Adrenal gland (tissue), 12 donors: Measurements from ENCODE around the gene ST3GAL3. TPM values are rescaled to one million over a fixed set of nuclear protein-coding genes. Genes with fewer than 3 reads are reported as not detected.

Source experiments
- DNase-seq, 7 donors: peaks; one replicate each; pipeline ENCODE4 v3.0.0-alpha.2; 2019 to 2020
- H3K27ac ChIP-seq, 5 donors: fragments of 200-600 bp; sonication (generic) in 4 of 5; 1 replicate in 3 of 5; 2 replicates in 2 of 5; pipeline versions ENCODE4 v1.5.1 to v1.8.0; 2016 to 2020; ENCODE audit warnings: mild to moderate bottlenecking in 1 of 5
- H3K27me3 ChIP-seq: fragments of 200-600 bp; 2 replicates; pipeline ENCODE4 v1.8.0; 2021
- H3K36me3 ChIP-seq, 2 donors: fragments of 200-600 bp; replicated peaks in 1 of 2; 1 replicate in 1 of 2; 2 replicates in 1 of 2; pipeline versions ENCODE4 v1.5.1 to v1.8.0; 2018 to 2022
- H3K4me1 ChIP-seq, 2 donors: fragments of 200-600 bp; replicated peaks in 1 of 2; 1 replicate in 1 of 2; 2 replicates in 1 of 2; pipeline versions ENCODE4 v1.5.1 to v1.8.0; 2018 to 2021
- H3K4me3 ChIP-seq, 4 donors: fragments of 200-600 bp; sonication (generic) in 3 of 4; one replicate each; pipeline ENCODE4 v1.5.1; 2016 to 2018
- H3K9me3 ChIP-seq, 3 donors: fragments of 200-600 bp; sonication (generic) in 1 of 3; replicated peaks in 1 of 3; 1 replicate in 2 of 3; 2 replicates in 1 of 3; pipeline versions ENCODE4 v1.5.1 to v1.8.0; 2016 to 2021
- POLR2A ChIP-seq, 2 donors: fragments of 450-650 bp; IDR thresholded peaks; one replicate each; pipeline ENCODE4 v1.6.1; 2017; ENCODE audit warnings: antibody characterized with exemption in 2 of 2, mild to moderate bottlenecking in 2 of 2, moderate library complexity in 1 of 2
- WGBS, 4 donors: extraction: QIAGEN DNeasy Blood & Tissue Kit in 2 of 4; methylation state at CpG; one replicate each; pipeline versions ENCODE4 v1.1.5 to v1.1.7; 2013 to 2017; 5-methylcytosine and 5-hydroxymethylcytosine counted together
- intact Hi-C, 2 donors: fragments of 100-400 bp; cut with DNase I; formaldehyde crosslinking; loops; one replicate each; pipeline versions ENCODE4 v1.14.1 to v1.15.0; 2022 to 2023
- polyA plus RNA-seq, 3 donors: library from polyadenylated mRNA; stranded (reverse); fragments of 200-250 nt in 2 of 3; fragments of 350-450 nt in 1 of 3; fragmentation: Illumina TruSeq in 1 of 3; extraction: RNeasy Lipid Tissue Mini Kit (QIAGEN cat#74804) in 1 of 3; gene quantifications; one replicate each; pipeline ENCODE4 v1.2.3, GENCODE V29; 2013 to 2014
- total RNA-seq, 9 donors: library from RNA; depleted of rRNA in 4 of 9; stranded (reverse); fragments of >200 nt in 4 of 9; fragments of 120-200 nt in 1 of 9; fragmentation: NEBNext Ultra II Directional in 1 of 9; extraction: Animal tissue kit (Norgen Biotek cat#: 25700) in 1 of 9; gene quantifications; one replicate each; pipeline versions ENCODE4 v1.1.0 to v1.2.4, GENCODE V29; 2013 to 2023
- TF ChIP-seq, protein P1 (sequence below), 6 experiments: fragments of 450-650 bp in 4 of 6; fragments of 200-600 bp in 2 of 6; sonication (generic) in 1 of 6; IDR thresholded peaks; 1 replicate in 5 of 6; 2 replicates in 1 of 6; pipeline versions ENCODE4 v1.5.1 to v1.8.0; 2016 to 2021; ENCODE audit warnings: antibody characterized with exemption in 6 of 6, mild to moderate bottlenecking in 2 of 6, moderate library complexity in 1 of 6
- donor health status: healthy with polysubstance abuse.
- donor health status: Bipolar disorder and iron deficiency.
- donor health status: DM: yes; HTN: yes; CAD: no.
- donor health status: DM: no; HTN: no; CAD: no.
- donor health status: DM: no; HTN: no; CAD: no.
- donor health status: DM: yes; HTN: yes; CAD: no.

ST3GAL3 gene
- total and polyA plus RNA-seq, 12 donors = 15.6 to 47.5 (median 27.7) TPM

DNA sequence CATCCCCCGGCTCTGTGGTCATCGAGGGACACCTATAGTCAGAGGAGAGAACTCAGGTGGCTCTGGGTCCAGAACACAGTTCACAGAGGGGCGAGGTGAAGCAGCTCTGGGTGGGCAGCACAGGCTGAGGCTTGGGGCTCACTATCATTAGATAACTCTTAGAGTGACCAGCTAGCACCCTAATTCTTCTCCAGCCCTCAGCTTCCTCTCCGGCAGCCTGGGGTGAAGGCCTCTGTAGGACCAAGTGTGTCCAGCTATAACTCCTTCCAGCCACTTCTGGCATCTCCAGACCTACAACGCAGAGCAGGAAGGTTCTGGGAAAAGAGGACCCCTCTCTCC is 227.6 kb downstream of the ST3GAL3 start:
- Histone ChIP-seq H3K4me3 (no peak overlapping the region), H3K4me1 (peaks cover 8 to 15% of the 10 kb centered on the region in 2 donors), H3K27ac (no peak overlapping the region), H3K27me3 (no peaks in the 10 kb centered on the region), H3K9me3 (no peaks in the 10 kb centered on the region), H3K36me3 (no peaks in the 10 kb centered on the region)
- DNase-seq = no peak
- 50 to 57% (median 52%) methylated on average over 5 of the region's 5 CpGs for whole genome bisulfite sequencing, 4 donors
- intact Hi-C loops = loop anchor here (2.0 to 10.0 kb wide), 4 partner anchors 170 to 408 kb away; partner anchors contain the start of gene PTPRF (in 1 of the 2)
- TF ChIP-seq, protein P1, sequence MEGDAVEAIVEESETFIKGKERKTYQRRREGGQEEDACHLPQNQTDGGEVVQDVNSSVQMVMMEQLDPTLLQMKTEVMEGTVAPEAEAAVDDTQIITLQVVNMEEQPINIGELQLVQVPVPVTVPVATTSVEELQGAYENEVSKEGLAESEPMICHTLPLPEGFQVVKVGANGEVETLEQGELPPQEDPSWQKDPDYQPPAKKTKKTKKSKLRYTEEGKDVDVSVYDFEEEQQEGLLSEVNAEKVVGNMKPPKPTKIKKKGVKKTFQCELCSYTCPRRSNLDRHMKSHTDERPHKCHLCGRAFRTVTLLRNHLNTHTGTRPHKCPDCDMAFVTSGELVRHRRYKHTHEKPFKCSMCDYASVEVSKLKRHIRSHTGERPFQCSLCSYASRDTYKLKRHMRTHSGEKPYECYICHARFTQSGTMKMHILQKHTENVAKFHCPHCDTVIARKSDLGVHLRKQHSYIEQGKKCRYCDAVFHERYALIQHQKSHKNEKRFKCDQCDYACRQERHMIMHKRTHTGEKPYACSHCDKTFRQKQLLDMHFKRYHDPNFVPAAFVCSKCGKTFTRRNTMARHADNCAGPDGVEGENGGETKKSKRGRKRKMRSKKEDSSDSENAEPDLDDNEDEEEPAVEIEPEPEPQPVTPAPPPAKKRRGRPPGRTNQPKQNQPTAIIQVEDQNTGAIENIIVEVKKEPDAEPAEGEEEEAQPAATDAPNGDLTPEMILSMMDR (IDR thresholded peaks at IDR 0.05) = peak in 1 of 6 experiments; percentile 6
- TF ChIP-seq POLR2A (IDR thresholded peaks at IDR 0.05) = no peak

DNA sequence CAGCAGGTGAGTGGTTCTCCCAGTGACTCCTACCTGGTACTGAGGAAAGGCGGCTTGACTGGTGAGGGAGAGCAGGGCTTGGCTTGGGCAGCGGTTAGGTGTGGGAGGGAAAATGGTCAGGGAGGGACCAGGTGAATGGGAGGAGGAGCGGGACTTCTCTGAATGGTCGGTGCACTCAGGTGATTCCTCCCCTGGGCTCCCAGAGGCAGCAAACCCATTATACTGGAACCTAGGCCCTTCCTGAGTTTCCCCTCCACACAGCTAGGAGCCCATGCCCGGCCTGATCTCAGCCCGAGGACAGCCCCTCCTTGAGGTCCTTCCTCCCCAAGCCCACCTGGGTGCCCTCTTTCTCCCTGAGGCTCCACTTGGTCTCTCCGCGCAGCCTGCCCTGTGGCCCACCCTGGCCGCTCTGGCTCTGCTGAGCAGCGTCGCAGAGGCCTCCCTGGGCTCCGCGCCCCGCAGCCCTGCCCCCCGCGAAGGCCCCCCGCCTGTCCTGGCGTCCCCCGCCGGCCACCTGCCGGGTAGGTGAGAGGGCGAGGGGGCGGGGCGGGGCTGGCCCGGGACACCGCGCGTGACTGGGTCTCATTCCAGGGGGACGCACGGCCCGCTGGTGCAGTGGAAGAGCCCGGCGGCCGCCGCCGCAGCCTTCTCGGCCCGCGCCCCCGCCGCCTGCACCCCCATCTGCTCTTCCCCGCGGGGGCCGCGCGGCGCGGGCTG is 228.5 kb downstream of the ST3GAL3 start:
- no peak for TF ChIP-seq POLR2A (IDR thresholded peaks at IDR 0.05)
- TF ChIP-seq, protein P1 (IDR thresholded peaks at IDR 0.05) = no peak
- peaks cover 8 to 15% of the 10 kb centered on the region in 2 donors for H3K4me1 ChIP-seq
- H3K9me3 ChIP-seq = no peaks in the 10 kb centered on the region
- H3K36me3 ChIP-seq = no peaks in the 10 kb centered on the region
- intact Hi-C loops = loop anchor here (2.0 to 10.0 kb wide), 3 partner anchors 171 to 401 kb away; partner anchors contain the start of gene PTPRF (in 1 of the 2)
- WGBS, 4 donors = 12 to 67% (median 21%) methylated on average over 5 to 48 of the region's 48 CpGs
- no peak overlapping the region for H3K27ac ChIP-seq
- H3K27me3 ChIP-seq = no peaks in the 10 kb centered on the region
- DNase-seq = no peak
- peak overlapping the region in 1 of 4 donors; percentile 47 for H3K4me3 ChIP-seq

DNA sequence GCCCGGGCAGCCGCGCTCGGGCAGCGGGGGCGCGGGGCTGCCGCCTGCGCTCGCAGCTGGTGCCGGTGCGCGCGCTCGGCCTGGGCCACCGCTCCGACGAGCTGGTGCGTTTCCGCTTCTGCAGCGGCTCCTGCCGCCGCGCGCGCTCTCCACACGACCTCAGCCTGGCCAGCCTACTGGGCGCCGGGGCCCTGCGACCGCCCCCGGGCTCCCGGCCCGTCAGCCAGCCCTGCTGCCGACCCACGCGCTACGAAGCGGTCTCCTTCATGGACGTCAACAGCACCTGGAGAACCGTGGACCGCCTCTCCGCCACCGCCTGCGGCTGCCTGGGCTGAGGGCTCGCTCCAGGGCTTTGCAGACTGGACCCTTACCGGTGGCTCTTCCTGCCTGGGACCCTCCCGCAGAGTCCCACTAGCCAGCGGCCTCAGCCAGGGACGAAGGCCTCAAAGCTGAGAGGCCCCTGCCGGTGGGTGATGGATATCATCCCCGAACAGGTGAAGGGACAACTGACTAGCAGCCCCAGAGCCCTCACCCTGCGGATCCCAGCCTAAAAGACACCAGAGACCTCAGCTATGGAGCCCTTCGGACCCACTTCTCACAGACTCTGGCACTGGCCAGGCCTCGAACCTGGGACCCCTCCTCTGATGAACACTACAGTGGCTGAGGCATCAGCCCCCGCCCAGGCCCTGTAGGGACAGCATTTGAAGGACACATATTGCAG is 229.3 kb downstream of the ST3GAL3 start:
- peak in 3 of 7 donors; percentile 39 to 57 (median 43) for DNase-seq
- peak overlapping the region in 1 of 4 donors; percentile 47 for H3K4me3 ChIP-seq
- TF ChIP-seq POLR2A (IDR thresholded peaks at IDR 0.05) = no peak
- TF ChIP-seq, protein P1 (IDR thresholded peaks at IDR 0.05) = peak in 2 of 6 experiments; percentile 5 to 10
- intact Hi-C loops = loop anchor here in 1 of 2 donors (10.0 kb wide), 1 partner anchor 402 kb away; the partner anchor contains the start of gene PTPRF
- no peak overlapping the region for H3K27ac ChIP-seq
- WGBS, 4 donors = 11 to 90% (median 35%) methylated on average over 2 to 56 of the region's 56 CpGs
- H3K4me1 ChIP-seq = peaks cover 8 to 15% of the 10 kb centered on the region in 2 donors
- no peaks in the 10 kb centered on the region for H3K27me3 ChIP-seq
- H3K36me3 ChIP-seq = no peaks in the 10 kb centered on the region
- H3K9me3 ChIP-seq = no peaks in the 10 kb centered on the region

DNA sequence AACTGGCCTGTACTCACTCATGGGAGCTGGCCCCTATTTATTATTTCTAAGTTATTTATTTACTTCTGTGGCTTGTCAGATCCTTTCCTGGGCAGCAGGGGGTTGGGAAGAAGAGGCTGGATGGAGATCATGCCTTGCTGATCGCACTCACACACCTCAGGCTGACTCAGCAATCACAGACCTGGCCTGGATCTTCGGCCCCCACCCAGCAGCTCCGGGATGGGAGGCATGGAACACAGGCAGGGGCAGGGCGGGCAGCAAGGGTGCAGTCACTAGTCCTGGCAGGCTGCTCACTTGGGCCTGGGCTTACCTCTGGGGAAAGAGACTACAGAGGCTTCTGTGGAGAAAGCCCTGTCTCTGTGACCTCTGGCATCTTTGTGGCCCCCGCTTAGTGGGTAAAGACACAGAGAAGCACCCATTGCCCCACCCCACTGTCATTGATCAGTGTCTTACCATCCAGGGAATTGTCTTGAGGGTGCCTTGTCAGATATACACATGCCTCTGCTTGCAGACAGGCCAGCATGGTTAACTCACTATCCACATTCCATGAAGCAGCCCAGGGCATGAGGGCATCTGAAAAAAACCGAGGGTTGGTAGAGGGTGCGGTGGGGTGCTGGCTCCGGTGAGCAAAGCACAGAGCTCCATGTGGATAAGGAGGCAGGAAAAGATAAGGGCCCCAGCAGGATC is 230.0 kb downstream of the ST3GAL3 start:
- no peak for DNase-seq
- TF ChIP-seq, protein P1 (IDR thresholded peaks at IDR 0.05) = no peak
- TF ChIP-seq POLR2A (IDR thresholded peaks at IDR 0.05) = no peak
- 88 to 93% (median 90%) methylated on average over 6 to 8 of the region's 8 CpGs for WGBS, 4 donors
- Histone ChIP-seq H3K27ac (no peak overlapping the region), H3K27me3 (no peaks in the 10 kb centered on the region), H3K9me3 (no peaks in the 10 kb centered on the region), H3K4me1 (peaks cover 8 to 15% of the 10 kb centered on the region in 2 donors), H3K36me3 (no peaks in the 10 kb centered on the region), H3K4me3 (no peak overlapping the region)
- intact Hi-C loops = loop anchor here in 1 of 2 donors (10.0 kb wide), 1 partner anchor 403 kb away; the partner anchor contains the start of gene PTPRF
